Peyer's patch (tissue), 4 donors: ENCODE data around the gene PSME2.

Experiments used
- CTCF ChIP-seq, 6 experiments: fragments of 450-650 bp in 4 of 6; fragments of 200-600 bp in 2 of 6; sonication (generic) in 1 of 6; IDR thresholded peaks; one replicate each; pipeline ENCODE4 v1.5.1; 2017 to 2019; ENCODE audit warnings: antibody characterized with exemption in 6 of 6, mild to moderate bottlenecking in 3 of 6, moderate library complexity in 1 of 6
- POLR2A ChIP-seq, 2 donors: fragments of 450-650 bp; IDR thresholded peaks; one replicate each; pipeline ENCODE4 v1.5.1; 2017; ENCODE audit warnings: antibody characterized with exemption in 2 of 2, mild to moderate bottlenecking in 2 of 2, moderate library complexity in 2 of 2

GRCh38 chr14:24188251-24189058 lies 42.0 kb upstream of the PSME2 start, which contains the start of gene IPO4:
- TF ChIP-seq POLR2A (IDR thresholded peaks at IDR 0.05) (peak in 1 of 2 donors; percentile 29), CTCF (IDR thresholded peaks at IDR 0.05) (no peak)
